Activated CD4-positive, alpha-beta T cell treated with anti-CD3 and anti-CD28 coated beads, Interleukin-2, amount 10 ng/mL, durations not matched to agents 7 days and 5 days (primary cell): Measurements from ENCODE around the gene TANC1. TPM values are rescaled to one million over a fixed set of nuclear protein-coding genes. Genes with fewer than 3 reads are reported as not detected.

Experiments
- CTCF ChIA-PET: fragments of 350-600 bp; sonication (Branson Sonifier 250); formaldehyde crosslinking; loops from one replicate; lab custom pipeline; 2021; ENCODE audit warnings: antibody characterized with exemption; lab: Charles Lee
- POLR2A ChIA-PET: fragments of 350-600 bp; sonication (Branson Sonifier 250); formaldehyde crosslinking; loops from one replicate; lab custom pipeline; 2021; ENCODE audit warnings: antibody characterized with exemption; lab: Charles Lee
- DNase-seq: peaks from one replicate; pipeline ENCODE4 v3.0.0-alpha.2; 2020
- H3K27ac Mint-ChIP-seq: one replicate; pipeline ENCODE4 v1.8.0; 2021; ENCODE audit warnings: mild to moderate bottlenecking, moderate library complexity, mixed read lengths
- H3K27me3 Mint-ChIP-seq: one replicate; pipeline ENCODE4 v1.8.0; 2021; ENCODE audit warnings: mixed read lengths
- H3K36me3 Mint-ChIP-seq: one replicate; pipeline ENCODE4 v1.8.0; 2021; ENCODE audit warnings: low read depth, mixed read lengths
- H3K4me1 Mint-ChIP-seq: one replicate; pipeline ENCODE4 v1.8.0; 2021; ENCODE audit warnings: mixed read lengths
- H3K4me3 Mint-ChIP-seq: one replicate; pipeline ENCODE4 v1.8.0; 2021; ENCODE audit warnings: mild to moderate bottlenecking, moderate library complexity, mixed read lengths
- H3K9me3 Mint-ChIP-seq: one replicate; pipeline ENCODE4 v1.8.0; 2021; ENCODE audit warnings: mixed read lengths
- total RNA-seq, 2 experiments: library from RNA; stranded (reverse); gene quantifications; one replicate each; pipeline ENCODE4 v1.2.3, GENCODE V29; 2021

TANC1 gene
- total RNA-seq, 2 experiments from 2014 or later, result 0.32 to 0.52 TPM

DNA sequence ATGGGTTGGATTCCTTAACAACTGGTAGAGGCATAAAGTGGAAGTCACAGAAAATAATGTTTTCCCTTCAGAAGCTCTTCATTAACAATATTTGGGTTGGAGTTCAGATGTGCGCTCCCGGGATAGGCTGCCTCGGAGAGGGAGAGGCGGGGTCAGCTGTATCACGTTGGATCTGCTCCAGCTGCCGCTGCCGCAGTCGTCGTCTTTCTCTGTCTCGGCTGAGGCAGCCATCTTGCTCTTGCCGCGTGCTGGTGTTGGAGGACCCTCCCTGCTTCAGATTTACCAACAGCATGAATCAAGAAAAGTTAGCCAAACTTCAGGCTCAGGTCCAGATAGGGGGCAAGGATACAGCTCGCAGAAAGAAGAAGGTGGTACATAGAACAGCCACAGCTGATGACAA lies 35.1 kb downstream of the TANC1 start:
- no peaks in the 10 kb centered on the region for H3K36me3 Mint-ChIP-seq
- no peak for DNase-seq
- ChIA-PET CTCF (interaction anchor here (0.6 kb wide), 1 partner anchor 671 kb away, joined by 3 read pairs; no protein-coding TSS in a partner anchor), POLR2A (no interaction called here)
- no peaks in the 10 kb centered on the region for H3K9me3 Mint-ChIP-seq
- no peaks in the 10 kb centered on the region for H3K27me3 Mint-ChIP-seq
- no peak overlapping the region for H3K27ac Mint-ChIP-seq
- H3K4me1 Mint-ChIP-seq, result peaks cover 3% of the 10 kb centered on the region
- H3K4me3 Mint-ChIP-seq, result no peak overlapping the region

DNA sequence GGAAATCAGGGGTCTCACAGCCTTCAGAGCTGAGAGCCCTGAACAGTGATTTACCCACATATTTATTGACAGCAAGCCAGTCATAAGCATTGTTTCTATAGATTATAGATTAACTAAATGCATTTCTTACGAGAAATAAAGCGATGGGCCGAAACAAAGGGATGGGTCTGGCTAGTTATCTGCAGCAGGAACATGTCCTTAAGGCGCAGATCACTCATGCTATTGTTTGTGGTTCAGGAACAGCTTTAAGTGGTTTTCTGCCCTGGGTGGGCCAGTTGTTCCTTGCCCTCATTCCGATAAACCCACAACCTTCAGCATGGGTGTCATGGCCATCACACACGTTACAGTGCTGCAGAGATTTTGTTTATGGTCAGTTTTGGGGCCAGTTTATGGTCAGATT lies 36.4 kb downstream of the TANC1 start:
- H3K9me3 Mint-ChIP-seq, result no peaks in the 10 kb centered on the region
- no peaks in the 10 kb centered on the region for H3K36me3 Mint-ChIP-seq
- CTCF ChIA-PET, result interaction anchor here (0.6 kb wide), 1 partner anchor 456 kb away, joined by 3 read pairs; no protein-coding TSS in a partner anchor
- no peak overlapping the region for H3K4me3 Mint-ChIP-seq
- no peak overlapping the region for H3K27ac Mint-ChIP-seq
- no peaks in the 10 kb centered on the region for H3K4me1 Mint-ChIP-seq
- POLR2A ChIA-PET, result no interaction called here
- H3K27me3 Mint-ChIP-seq, result no peaks in the 10 kb centered on the region
- no peak for DNase-seq

DNA sequence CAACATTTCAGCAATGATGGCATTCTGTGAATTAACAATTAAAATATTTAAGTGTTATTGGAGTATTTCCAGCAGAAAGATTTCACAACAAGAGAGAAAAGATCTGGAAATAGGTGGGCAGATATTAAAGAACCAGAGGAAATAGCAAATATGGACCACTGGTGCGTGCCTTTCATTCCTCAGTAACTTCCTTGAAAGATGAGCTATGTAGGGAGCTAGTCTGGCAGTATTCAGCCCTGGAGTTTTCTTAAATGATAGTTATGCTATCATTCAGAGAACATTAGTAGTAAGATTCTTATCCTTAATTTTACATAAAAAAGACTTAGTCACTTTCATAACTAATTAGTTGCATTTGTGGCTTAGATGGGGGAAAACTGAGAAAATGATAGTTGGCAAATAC lies 41.5 kb downstream of the TANC1 start:
- DNase-seq, result no peak
- Mint-ChIP-seq H3K27ac (no peak overlapping the region), H3K36me3 (no peaks in the 10 kb centered on the region)

DNA sequence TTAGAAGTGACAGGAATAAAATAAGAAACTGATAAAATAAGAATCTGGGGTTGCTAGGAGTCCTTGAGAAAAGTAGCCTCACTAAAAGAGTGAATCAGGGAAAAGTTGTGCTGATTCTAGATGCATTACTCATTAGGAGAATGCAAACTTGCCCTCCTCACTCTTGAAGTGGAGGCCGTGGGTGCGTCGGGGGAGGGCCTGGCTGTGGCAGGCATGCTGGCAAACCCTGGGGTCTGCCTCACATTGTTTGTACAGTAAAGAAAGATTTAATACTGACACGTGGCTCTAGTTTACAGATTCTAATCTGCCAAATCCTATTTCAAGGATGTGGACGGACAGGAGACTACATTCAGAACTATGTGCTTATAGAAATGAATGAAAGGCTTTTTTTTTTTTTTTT lies 41.9 kb downstream of the TANC1 start:
- Mint-ChIP-seq H3K27ac (no peak overlapping the region), H3K4me3 (no peak overlapping the region), H3K27me3 (peaks cover 2% of the 10 kb centered on the region), H3K9me3 (peaks cover 12% of the 10 kb centered on the region), H3K36me3 (no peaks in the 10 kb centered on the region), H3K4me1 (no peaks in the 10 kb centered on the region)
- CTCF ChIA-PET, result interaction anchor here (0.7 kb wide), 1 partner anchor 724 kb away, joined by 7 read pairs; no protein-coding TSS in a partner anchor
- POLR2A ChIA-PET, result interaction anchor here (0.8 kb wide), 1 partner anchor 791 kb away, joined by 9 read pairs; no protein-coding TSS in a partner anchor
- no peak for DNase-seq

More for the DNA sequence above, 41.5 kb downstream of the TANC1 start:
- Mint-ChIP-seq H3K27me3 (peaks cover 2% of the 10 kb centered on the region), H3K9me3 (peaks cover 8% of the 10 kb centered on the region), H3K4me3 (no peak overlapping the region), H3K4me1 (no peaks in the 10 kb centered on the region)
- ChIA-PET POLR2A (interaction anchor here (0.8 kb wide), 1 partner anchor 791 kb away, joined by 9 read pairs; no protein-coding TSS in a partner anchor), CTCF (interaction anchor here (0.7 kb wide), 1 partner anchor 725 kb away, joined by 7 read pairs; no protein-coding TSS in a partner anchor)

DNA sequence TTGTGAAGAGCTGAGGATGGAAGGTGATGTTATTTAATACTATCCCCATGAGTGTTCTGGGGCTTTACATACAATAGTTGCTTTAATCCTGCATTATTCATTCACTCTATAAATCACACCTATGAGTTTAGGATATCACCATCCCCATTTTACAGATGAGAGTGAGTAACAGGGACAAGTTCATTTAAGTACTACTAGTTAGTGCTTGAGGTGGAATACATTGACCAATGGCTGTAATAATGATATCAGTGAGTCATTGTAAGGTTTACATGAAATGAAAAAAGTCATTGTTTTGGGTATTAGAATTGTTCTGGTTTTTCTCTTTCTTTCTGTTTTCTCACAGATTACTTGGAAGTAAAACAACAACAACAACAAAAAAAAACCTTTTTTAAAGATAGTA lies 42.5 kb downstream of the TANC1 start:
- H3K27me3 Mint-ChIP-seq, result peaks cover 2% of the 10 kb centered on the region
- H3K27ac Mint-ChIP-seq, result no peak overlapping the region
- ChIA-PET CTCF (no interaction called here), POLR2A (no interaction called here)
- DNase-seq, result no peak
- peaks cover 19% of the 10 kb centered on the region for H3K9me3 Mint-ChIP-seq
- H3K4me3 Mint-ChIP-seq, result no peak overlapping the region
- H3K4me1 Mint-ChIP-seq, result no peaks in the 10 kb centered on the region
- no peaks in the 10 kb centered on the region for H3K36me3 Mint-ChIP-seq

DNA sequence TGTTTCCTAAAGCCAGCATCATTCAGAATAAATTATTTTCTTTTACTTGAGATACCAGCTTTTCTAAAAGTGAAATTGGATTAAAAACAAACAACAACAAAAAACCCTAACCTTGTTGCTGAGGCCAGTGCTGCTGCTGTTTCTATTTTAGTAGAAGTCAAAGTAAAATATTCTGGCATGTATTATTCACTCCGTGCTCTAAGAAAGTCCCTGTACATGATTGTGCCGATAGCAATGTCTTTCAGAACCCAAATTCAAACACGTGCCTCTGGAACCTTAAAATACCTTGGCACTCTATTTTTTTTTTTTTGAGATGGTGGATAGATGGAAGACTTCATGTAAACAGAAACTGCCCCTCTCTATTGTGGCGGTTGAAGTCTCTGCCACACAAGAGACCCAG lies 43.7 kb downstream of the TANC1 start:
- no peak overlapping the region for H3K4me3 Mint-ChIP-seq
- peaks cover 26% of the 10 kb centered on the region for H3K9me3 Mint-ChIP-seq
- DNase-seq, result no peak
- no peaks in the 10 kb centered on the region for H3K36me3 Mint-ChIP-seq
- no peak overlapping the region for H3K27ac Mint-ChIP-seq
- H3K27me3 Mint-ChIP-seq, result peaks cover 2% of the 10 kb centered on the region
- CTCF ChIA-PET, result no interaction called here
- POLR2A ChIA-PET, result no interaction called here
- H3K4me1 Mint-ChIP-seq, result no peaks in the 10 kb centered on the region

DNA sequence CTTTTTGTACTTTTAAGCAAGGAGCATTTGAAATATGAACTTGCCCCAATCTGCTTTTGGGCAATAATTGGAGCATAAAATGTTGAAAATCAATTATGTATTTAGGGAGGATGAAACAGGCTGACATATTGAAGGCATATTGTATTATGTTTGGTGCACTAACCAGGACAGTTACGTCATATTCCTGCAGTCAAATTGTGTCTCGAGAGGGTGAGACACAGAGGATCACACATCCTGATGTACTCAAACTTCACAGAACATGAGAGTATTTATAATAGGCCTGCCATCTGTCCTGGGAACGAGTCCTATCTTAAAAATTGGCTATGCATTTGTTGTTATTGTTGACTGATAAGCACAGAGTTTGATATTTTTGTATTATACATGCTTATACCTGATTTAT lies 44.7 kb downstream of the TANC1 start:
- Mint-ChIP-seq H3K36me3 (no peaks in the 10 kb centered on the region), H3K4me3 (no peak overlapping the region), H3K4me1 (no peaks in the 10 kb centered on the region), H3K27me3 (peaks cover 2% of the 10 kb centered on the region), H3K27ac (no peak overlapping the region), H3K9me3 (peaks cover 26% of the 10 kb centered on the region)
- POLR2A ChIA-PET, result no interaction called here
- CTCF ChIA-PET, result no interaction called here
- DNase-seq, result no peak

DNA sequence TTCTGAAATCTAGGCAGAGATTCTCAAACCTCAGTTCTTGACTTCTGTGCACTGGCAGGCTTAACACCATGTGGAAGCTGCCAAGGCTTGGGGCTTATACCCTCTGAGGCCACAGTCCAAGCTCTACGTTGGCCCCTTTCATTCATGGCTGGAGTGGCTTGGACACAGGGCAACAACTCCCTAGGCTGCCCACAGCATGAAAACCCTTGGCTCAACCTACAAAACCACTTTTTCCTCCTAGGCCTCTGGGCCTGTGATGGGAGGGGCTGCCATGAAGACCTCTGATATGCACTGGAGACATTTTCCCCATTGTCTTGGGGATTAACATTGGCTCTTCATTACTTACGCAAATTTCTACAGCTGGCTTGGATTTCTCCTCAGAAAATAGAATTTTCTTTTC lies 46.7 kb downstream of the TANC1 start:
- POLR2A ChIA-PET, result no interaction called here
- H3K9me3 Mint-ChIP-seq, result peaks cover 26% of the 10 kb centered on the region

DNA sequence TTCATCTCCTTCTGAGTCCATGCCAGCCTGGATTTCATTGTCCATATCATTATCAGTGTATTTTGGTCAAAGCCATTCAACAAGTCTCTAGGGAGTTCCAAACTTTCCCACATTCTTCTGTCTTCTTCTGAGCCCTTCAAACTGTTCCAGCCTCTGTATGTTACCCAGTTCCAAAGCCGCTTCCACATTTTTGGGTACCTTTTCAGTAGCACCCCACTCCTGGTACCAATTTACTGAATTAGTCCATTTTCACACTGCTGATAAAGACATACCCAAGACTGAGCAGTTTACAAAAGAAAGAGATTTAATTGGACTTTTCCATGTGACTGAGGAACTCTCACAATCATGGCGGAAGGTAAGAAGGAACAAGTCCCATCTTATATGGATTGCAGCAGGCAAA lies 47.4 kb downstream of the TANC1 start:
- no peaks in the 10 kb centered on the region for H3K36me3 Mint-ChIP-seq
- no peak overlapping the region for H3K4me3 Mint-ChIP-seq
- H3K27me3 Mint-ChIP-seq, result peaks cover under 1% of the 10 kb centered on the region
- H3K27ac Mint-ChIP-seq, result no peak overlapping the region
- no peak for DNase-seq
- H3K4me1 Mint-ChIP-seq, result no peaks in the 10 kb centered on the region
- ChIA-PET CTCF (no interaction called here), POLR2A (no interaction called here)
- peaks cover 26% of the 10 kb centered on the region for H3K9me3 Mint-ChIP-seq

More for the DNA sequence above, 46.7 kb downstream of the TANC1 start:
- H3K36me3 Mint-ChIP-seq, result no peaks in the 10 kb centered on the region
- peaks cover 2% of the 10 kb centered on the region for H3K27me3 Mint-ChIP-seq
- DNase-seq, result no peak
- no peak overlapping the region for H3K27ac Mint-ChIP-seq
- CTCF ChIA-PET, result no interaction called here
- no peak overlapping the region for H3K4me3 Mint-ChIP-seq
- no peaks in the 10 kb centered on the region for H3K4me1 Mint-ChIP-seq

DNA sequence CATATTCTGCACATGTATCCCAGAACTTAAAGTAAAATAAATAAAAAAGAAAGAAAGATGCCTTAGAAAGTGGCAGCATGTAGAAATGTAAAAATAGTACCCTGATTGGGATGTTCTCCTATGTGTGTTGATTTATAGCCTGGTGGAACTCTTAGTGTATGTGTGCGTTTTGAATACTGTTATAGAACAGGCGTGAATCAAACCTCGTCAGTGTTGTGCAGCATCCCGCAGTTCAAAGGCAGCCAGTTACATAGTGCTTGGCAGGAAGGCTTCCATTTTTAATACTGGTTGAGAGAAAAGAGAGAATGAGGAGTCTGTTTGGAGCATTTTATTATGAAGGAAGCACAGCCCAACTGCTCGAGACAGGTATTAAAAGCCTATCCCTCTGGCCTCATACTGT lies 49.4 kb downstream of the TANC1 start:
- no peak for DNase-seq
- H3K27ac Mint-ChIP-seq, result no peak overlapping the region
- peaks cover 26% of the 10 kb centered on the region for H3K9me3 Mint-ChIP-seq
- no peaks in the 10 kb centered on the region for H3K4me1 Mint-ChIP-seq
- H3K36me3 Mint-ChIP-seq, result no peaks in the 10 kb centered on the region
- H3K27me3 Mint-ChIP-seq, result no peaks in the 10 kb centered on the region
- POLR2A ChIA-PET, result no interaction called here
- H3K4me3 Mint-ChIP-seq, result no peak overlapping the region
- CTCF ChIA-PET, result no interaction called here

DNA sequence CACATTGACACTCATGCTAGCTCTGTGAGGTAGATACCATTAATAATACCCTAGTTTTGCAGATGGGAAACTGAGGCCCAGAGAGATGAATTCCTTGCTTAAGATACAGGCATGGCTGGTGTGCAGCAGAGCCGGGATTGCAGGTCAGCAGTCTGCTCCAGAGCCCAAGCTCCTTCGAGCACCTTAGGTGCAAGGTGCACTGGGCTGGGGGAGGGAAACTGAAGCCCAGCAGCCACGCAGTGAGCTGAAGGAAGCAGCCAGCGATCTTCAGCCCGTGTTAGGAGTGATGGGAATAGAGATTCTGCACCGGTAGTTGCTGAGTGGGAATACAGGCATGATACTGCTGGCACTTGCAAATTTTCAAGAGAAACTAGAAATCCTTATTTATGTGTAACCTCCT lies 50.6 kb downstream of the TANC1 start:
- H3K36me3 Mint-ChIP-seq, result no peaks in the 10 kb centered on the region
- no peaks in the 10 kb centered on the region for H3K4me1 Mint-ChIP-seq
- no peaks in the 10 kb centered on the region for H3K27me3 Mint-ChIP-seq
- ChIA-PET POLR2A (no interaction called here), CTCF (no interaction called here)
- no peak for DNase-seq
- H3K4me3 Mint-ChIP-seq, result no peak overlapping the region
- no peak overlapping the region for H3K27ac Mint-ChIP-seq
- peaks cover 24% of the 10 kb centered on the region for H3K9me3 Mint-ChIP-seq

DNA sequence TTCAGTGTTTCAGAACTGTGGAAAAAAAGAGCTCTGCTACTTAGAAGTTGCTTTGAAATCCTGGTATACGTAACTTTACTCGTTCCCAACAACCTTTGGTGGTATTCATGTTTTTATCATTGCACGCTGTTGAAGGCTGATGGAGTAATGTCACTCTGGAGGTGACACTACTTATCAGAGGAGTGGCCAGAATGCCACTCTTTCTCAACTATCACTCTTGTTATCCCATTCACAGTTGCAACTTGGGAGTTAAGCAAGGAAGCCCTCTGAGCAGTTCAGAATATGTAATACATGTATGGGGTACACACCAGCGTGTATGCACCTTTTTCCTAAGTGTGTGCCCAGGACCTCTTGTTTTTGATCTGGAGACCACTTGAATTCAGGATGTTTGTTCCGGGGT lies 53.6 kb downstream of the TANC1 start:
- Mint-ChIP-seq H3K36me3 (no peaks in the 10 kb centered on the region), H3K27ac (no peak overlapping the region), H3K4me1 (no peaks in the 10 kb centered on the region), H3K27me3 (no peaks in the 10 kb centered on the region), H3K9me3 (no peaks in the 10 kb centered on the region), H3K4me3 (no peak overlapping the region)
- ChIA-PET POLR2A (no interaction called here), CTCF (no interaction called here)
- no peak for DNase-seq

DNA sequence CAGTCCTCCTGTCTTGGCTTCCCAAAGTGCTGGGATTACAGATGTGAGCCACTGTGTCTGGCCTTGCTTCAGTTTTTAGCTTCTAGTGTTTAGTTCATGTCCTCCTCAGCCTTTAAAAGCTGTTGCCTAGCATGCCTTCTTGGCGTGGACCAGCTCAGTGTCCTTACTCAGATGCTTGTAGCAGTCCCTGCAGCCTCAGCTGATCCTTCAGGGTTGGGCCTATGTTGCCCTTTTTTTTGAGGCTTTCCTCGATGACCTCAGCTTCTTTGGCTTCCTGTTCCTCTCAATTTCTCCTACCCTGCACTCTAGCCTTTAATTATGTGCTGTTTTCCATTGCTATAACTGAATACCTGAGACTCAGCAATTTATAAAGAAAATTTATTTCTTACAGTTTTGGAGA lies 57.7 kb downstream of the TANC1 start:
- Mint-ChIP-seq H3K9me3 (no peaks in the 10 kb centered on the region), H3K27ac (no peak overlapping the region), H3K27me3 (no peaks in the 10 kb centered on the region), H3K4me1 (no peaks in the 10 kb centered on the region), H3K36me3 (no peaks in the 10 kb centered on the region), H3K4me3 (no peak overlapping the region)
- CTCF ChIA-PET, result interaction anchor here (0.9 kb wide), 1 partner anchor 39 kb away, joined by 3 read pairs; no protein-coding TSS in a partner anchor
- DNase-seq, result no peak
- POLR2A ChIA-PET, result no interaction called here

DNA sequence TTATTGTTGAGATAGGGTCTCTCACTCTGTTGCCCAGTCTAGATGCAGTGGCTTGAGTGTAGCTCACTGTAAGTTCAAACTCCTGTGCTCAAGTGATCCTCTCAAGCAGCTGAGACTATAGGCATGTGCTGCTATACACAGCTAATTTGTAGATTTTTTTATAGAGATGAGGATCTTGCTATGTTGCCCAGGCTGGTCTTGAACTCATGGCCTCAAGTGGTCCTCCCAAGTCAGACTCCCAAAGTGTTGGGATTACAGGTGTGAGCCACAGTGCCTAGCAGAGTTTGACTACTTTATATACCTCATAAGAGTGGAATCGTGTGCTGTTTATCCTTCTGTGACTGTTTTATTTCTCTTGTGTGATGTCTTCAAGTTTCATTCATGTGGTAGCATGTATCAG lies 60.3 kb downstream of the TANC1 start:
- Mint-ChIP-seq H3K27ac (no peak overlapping the region), H3K4me3 (no peak overlapping the region), H3K27me3 (no peaks in the 10 kb centered on the region), H3K9me3 (no peaks in the 10 kb centered on the region), H3K36me3 (no peaks in the 10 kb centered on the region), H3K4me1 (no peaks in the 10 kb centered on the region)
- POLR2A ChIA-PET, result no interaction called here
- DNase-seq, result no peak
- CTCF ChIA-PET, result no interaction called here
